NT2/D1 (cell line): ENCODE results near the gene HP.

Source experiments
- SUZ12 ChIP-seq: IDR thresholded peaks from 2 replicates; pipeline ENCODE4 v1.6.1; 2011; ENCODE audit not compliant: insufficient read length, insufficient read depth; ENCODE audit errors: extremely low read depth
- ZNF274 ChIP-seq: IDR thresholded peaks from 2 replicates; pipeline ENCODE4 v1.6.1; 2011; ENCODE audit warnings: mild to moderate bottlenecking, low read depth, low read length

- TF ChIP-seq ZNF274 (no peak), SUZ12 (no peak)
These were observed 10.0 kb upstream of the HP start for GRCh38 chr16:72044296-72044695.
